PFSK-1 (cell line): ENCODE data around the gene GRIN2D.

ENCODE experiments used
- FOXP2 ChIP-seq: optimal IDR thresholded peaks from 2 replicates; pipeline ENCODE3; 2011; ENCODE audit warnings: borderline replicate concordance, control low read depth, inconsistent platforms; ENCODE audit not compliant: insufficient read depth; ENCODE audit errors: extremely low read length, extremely low read depth
- POLR2AphosphoS5 ChIP-seq: IDR thresholded peaks from 2 replicates; pipeline ENCODE4 v1.6.1; 2012; ENCODE audit warnings: low read depth, mild to moderate bottlenecking, control low read depth, low read length, moderate library complexity
- SIN3A ChIP-seq: IDR thresholded peaks from 2 replicates; pipeline ENCODE4 v1.6.1; 2012; ENCODE audit warnings: mild to moderate bottlenecking, low read length, moderate library complexity, borderline replicate concordance; ENCODE audit not compliant: insufficient read depth
- TAF1 ChIP-seq: IDR thresholded peaks from 2 replicates; pipeline ENCODE4 v1.6.1; 2012; ENCODE audit warnings: low read length, control low read depth, borderline replicate concordance; ENCODE audit not compliant: insufficient read depth
- TF ChIP-seq, protein P1 (sequence below), 2 experiments: IDR thresholded peaks; 2 replicates each; pipeline versions ENCODE4 v1.6.1 to v1.8.0; 2011 to 2012; ENCODE audit warnings: low read depth in 2 of 2, low read length in 2 of 2, control low read depth in 1 of 2, inconsistent platforms in 1 of 2, mild to moderate bottlenecking in 1 of 2, moderate library complexity in 1 of 2; ENCODE audit not compliant: insufficient read depth in 1 of 2

DNA sequence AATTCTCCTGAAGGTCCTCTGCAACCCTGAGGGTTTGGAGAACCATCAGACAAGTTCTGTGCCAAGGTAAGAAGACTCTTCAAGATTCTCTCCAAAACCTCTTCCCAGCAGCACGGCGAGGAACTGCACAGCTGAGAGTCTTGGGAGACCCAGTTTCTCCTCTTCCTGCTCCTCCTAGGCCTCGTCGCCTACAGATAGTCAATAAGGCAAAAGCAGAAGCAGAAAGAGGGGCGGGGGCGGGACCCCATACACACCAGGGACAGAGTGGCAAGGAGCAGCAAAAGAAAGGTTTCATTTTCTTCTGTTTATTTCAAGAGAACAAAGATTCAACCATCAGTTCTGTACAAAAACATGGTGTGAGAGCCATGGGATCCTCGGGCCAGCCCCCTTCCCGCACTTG, 11.2 kb upstream of the GRIN2D start:
- TF ChIP-seq POLR2AphosphoS5 (no peak), TAF1 (no peak), FOXP2 (no peak), SIN3A (no peak)
- TF ChIP-seq, protein P1, sequence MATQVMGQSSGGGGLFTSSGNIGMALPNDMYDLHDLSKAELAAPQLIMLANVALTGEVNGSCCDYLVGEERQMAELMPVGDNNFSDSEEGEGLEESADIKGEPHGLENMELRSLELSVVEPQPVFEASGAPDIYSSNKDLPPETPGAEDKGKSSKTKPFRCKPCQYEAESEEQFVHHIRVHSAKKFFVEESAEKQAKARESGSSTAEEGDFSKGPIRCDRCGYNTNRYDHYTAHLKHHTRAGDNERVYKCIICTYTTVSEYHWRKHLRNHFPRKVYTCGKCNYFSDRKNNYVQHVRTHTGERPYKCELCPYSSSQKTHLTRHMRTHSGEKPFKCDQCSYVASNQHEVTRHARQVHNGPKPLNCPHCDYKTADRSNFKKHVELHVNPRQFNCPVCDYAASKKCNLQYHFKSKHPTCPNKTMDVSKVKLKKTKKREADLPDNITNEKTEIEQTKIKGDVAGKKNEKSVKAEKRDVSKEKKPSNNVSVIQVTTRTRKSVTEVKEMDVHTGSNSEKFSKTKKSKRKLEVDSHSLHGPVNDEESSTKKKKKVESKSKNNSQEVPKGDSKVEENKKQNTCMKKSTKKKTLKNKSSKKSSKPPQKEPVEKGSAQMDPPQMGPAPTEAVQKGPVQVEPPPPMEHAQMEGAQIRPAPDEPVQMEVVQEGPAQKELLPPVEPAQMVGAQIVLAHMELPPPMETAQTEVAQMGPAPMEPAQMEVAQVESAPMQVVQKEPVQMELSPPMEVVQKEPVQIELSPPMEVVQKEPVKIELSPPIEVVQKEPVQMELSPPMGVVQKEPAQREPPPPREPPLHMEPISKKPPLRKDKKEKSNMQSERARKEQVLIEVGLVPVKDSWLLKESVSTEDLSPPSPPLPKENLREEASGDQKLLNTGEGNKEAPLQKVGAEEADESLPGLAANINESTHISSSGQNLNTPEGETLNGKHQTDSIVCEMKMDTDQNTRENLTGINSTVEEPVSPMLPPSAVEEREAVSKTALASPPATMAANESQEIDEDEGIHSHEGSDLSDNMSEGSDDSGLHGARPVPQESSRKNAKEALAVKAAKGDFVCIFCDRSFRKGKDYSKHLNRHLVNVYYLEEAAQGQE (IDR thresholded peaks at IDR 0.05; ENCODE audit: insufficient read depth in 1 of 2, low read depth in 2 of 2, low read length in 2 of 2) = no peak
